Upper lobe of right lung (tissue), 1 donor: ENCODE results near the gene BTBD2. TPM values are rescaled to one million over a fixed set of nuclear protein-coding genes. Genes with fewer than 3 reads are reported as not detected.
A peak's percentile ranks its signal among the peaks of the same experiment; 100 is the strongest.

ENCODE experiments used
- ATAC-seq: fragments of 200-7000 bp; cut with Tn5 transposase; one replicate; pipeline ENCODE4 v1.9.1; 2020; ENCODE audit warnings: mild to moderate bottlenecking, moderate library complexity
- DNase-seq: peaks from one replicate; pipeline ENCODE4 v3.0.0-alpha.2; 2020
- H3K27ac ChIP-seq: fragments of 200-600 bp; one replicate; pipeline ENCODE4 v1.8.0; 2022
- H3K27me3 ChIP-seq: fragments of 200-600 bp; one replicate; pipeline ENCODE4 v1.8.0; 2022; ENCODE audit warnings: mild to moderate bottlenecking
- H3K36me3 ChIP-seq: fragments of 200-600 bp; one replicate; pipeline ENCODE4 v1.8.0; 2022
- H3K4me1 ChIP-seq: fragments of 200-600 bp; one replicate; pipeline ENCODE4 v1.8.0; 2022
- H3K4me3 ChIP-seq: fragments of 200-600 bp; one replicate; pipeline ENCODE4 v1.8.0; 2022; ENCODE audit warnings: mild to moderate bottlenecking
- H3K9me3 ChIP-seq: fragments of 200-600 bp; one replicate; pipeline ENCODE4 v1.8.0; 2022
- intact Hi-C: fragments of 100-400 bp; cut with DNase I; formaldehyde crosslinking; loops from one replicate; pipeline ENCODE4 v1.11.0; 2022
- total RNA-seq: library from RNA; stranded (reverse); fragmentation: NEBNext Ultra II Directional; extraction: Animal tissue kit (Norgen Biotek cat#: 25700); gene quantifications from one replicate; pipeline ENCODE4 v1.2.1, GENCODE V29; 2021
- TF ChIP-seq, protein P1 (sequence below): fragments of 200-600 bp; IDR thresholded peaks from one replicate; pipeline ENCODE4 v1.8.0; 2022; ENCODE audit warnings: antibody characterized with exemption
- donor health status: DM: no; HTN: yes; CAD: no; lungs with severe emphysema.

BTBD2 gene
- total RNA-seq, 1 donor from 2014 or later = 56.5 TPM

DNA sequence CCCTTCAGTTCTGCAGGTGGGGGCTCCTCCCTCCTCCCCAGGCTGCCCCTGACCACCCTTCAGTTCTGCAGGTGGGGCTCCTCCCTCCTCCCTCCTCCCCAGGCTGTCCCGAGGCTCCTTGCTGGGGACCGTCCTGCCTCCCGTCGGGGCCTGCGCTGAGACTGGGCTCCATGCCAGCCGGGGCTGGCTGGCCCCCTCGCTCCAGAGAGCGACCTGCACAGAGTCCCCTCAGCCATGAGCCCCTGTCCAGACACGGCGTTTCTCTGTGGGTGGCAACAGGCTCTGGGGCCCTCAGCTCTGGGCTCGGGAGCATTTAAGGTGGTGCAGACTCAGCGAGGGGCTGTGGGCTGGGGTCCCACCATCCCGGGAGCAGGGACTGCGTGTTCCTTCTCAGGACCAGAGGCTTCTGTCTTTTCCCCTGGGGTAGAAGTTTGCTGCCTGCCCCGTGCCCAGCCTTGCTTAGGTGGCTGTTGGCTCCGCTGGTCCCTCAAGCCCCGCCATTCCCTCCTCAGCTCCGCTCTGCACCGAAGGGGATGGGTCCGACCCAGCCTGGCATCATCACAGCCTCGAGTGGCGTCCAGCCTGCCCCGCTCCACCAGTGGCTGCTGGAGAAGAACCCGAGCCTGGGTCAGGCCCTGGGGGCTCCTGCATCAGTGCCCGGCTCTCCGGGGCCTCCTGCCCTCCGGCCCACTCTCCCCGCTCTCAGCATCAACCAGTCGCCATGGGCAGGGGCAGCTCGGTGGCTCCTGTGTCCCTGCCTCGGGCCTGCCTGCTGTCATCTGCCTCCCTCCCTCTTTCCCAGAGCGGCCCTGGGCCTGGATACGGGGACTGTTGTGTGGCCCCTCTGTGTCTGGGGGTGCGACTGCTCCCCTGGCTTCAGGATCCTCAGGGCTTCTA is 47.0 kb downstream of the BTBD2 start:
- peak; percentile 7 for ATAC-seq
- DNase-seq = no peak
- no peak overlapping the region for H3K27ac ChIP-seq

DNA sequence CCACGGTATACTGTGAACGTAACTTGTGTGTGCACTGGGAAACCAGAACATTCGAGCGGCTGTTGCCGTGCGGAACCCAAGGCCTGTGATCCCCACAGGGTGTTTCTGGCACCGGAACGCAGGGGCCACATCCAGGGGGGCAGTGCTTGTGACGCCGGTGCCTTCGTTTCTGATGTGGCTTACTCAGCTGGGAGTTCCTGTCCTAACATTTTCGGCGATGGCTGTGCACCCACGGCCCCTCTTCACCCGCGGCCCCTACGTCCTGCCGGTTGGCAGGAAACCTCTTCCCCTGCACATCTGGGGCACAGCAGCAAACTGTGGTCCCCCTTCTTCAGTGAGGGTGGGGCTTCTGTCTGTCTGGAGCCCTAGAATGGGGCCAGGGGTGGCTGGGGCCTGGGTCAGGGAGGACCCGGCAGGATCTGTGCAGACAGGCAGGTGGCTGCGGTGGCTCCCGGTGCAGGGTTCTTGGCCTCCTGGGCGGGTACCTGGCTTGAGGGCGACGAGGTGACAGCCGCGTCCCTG is 48.4 kb downstream of the BTBD2 start:
- H3K4me1 ChIP-seq = no peaks in the 10 kb centered on the region
- no peaks in the 10 kb centered on the region for H3K9me3 ChIP-seq
- no peaks in the 10 kb centered on the region for H3K27me3 ChIP-seq
- peaks cover 19% of the 10 kb centered on the region for H3K36me3 ChIP-seq
- ATAC-seq (no peak), DNase-seq (no peak)
- intact Hi-C loops = no loop called here
- H3K4me3 ChIP-seq = no peak overlapping the region
- H3K27ac ChIP-seq = no peak overlapping the region
- TF ChIP-seq, protein P1, sequence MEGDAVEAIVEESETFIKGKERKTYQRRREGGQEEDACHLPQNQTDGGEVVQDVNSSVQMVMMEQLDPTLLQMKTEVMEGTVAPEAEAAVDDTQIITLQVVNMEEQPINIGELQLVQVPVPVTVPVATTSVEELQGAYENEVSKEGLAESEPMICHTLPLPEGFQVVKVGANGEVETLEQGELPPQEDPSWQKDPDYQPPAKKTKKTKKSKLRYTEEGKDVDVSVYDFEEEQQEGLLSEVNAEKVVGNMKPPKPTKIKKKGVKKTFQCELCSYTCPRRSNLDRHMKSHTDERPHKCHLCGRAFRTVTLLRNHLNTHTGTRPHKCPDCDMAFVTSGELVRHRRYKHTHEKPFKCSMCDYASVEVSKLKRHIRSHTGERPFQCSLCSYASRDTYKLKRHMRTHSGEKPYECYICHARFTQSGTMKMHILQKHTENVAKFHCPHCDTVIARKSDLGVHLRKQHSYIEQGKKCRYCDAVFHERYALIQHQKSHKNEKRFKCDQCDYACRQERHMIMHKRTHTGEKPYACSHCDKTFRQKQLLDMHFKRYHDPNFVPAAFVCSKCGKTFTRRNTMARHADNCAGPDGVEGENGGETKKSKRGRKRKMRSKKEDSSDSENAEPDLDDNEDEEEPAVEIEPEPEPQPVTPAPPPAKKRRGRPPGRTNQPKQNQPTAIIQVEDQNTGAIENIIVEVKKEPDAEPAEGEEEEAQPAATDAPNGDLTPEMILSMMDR = no peak

More for the DNA sequence above, 47.0 kb downstream of the BTBD2 start:
- intact Hi-C loops = no loop called here
- TF ChIP-seq, protein P1 = no peak
- Histone ChIP-seq H3K4me1 (no peaks in the 10 kb centered on the region), H3K4me3 (no peak overlapping the region), H3K27me3 (no peaks in the 10 kb centered on the region), H3K9me3 (no peaks in the 10 kb centered on the region), H3K36me3 (peaks cover 19% of the 10 kb centered on the region)

GRCh38 chr19:1962674-1963073 is 52.8 kb downstream of the BTBD2 start:
- DNase-seq = no peak
- TF ChIP-seq, protein P1 = no peak

DNA sequence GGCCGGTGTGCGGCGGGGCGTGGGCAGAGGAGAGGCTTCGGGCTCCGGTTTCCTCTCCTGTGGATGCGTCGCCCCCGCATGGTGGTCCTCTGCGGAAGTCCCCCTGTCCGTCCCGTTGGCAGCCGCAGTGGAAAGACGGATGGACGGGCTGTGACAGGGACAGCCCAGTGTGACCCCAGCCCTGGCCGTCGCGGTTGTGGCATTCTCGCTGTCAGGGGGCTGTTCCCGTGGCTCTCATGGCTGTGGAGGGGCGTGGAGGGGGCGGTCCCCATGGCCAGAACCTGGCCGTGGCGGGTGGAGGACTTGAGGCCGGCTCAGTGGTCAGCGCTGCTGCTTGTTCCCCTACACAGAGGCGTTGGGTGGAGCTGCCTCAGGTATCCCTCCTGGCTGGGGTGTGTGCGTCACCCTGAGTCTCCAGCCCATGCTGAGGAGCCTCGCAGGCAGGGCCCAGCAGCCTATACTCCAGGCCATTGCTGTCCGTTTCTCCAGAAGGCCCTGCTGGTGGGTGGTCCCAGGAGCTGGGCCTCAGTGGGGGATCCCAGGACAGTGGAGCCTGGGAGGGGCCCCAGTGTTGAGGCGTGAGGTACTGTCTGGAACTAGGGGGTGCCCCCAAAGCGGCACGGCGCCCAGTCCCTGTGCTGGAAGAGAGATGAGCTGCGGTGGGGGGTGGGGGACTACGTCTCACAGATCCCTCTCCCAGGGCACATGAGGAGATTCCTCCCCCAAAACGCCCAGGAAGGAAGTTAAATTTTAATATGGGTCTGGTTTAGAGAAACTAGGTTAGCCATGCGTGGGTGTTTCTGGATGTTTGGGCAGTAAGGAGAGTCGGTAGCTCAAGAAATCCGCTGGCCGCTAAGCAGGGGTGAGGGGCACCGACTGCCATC is 54.3 kb downstream of the BTBD2 start:
- Histone ChIP-seq H3K27me3 (no peaks in the 10 kb centered on the region), H3K27ac (no peak overlapping the region), H3K9me3 (no peaks in the 10 kb centered on the region), H3K36me3 (no peaks in the 10 kb centered on the region), H3K4me1 (no peaks in the 10 kb centered on the region), H3K4me3 (no peak overlapping the region)
- ATAC-seq (no peak), DNase-seq (no peak)
- intact Hi-C loops = no loop called here
- TF ChIP-seq, protein P1 = no peak

More at GRCh38 chr19:1962674-1963073, 52.8 kb downstream of the BTBD2 start:
- Histone ChIP-seq H3K4me3 (no peak overlapping the region), H3K9me3 (no peaks in the 10 kb centered on the region), H3K27me3 (no peaks in the 10 kb centered on the region), H3K4me1 (no peaks in the 10 kb centered on the region), H3K36me3 (no peaks in the 10 kb centered on the region), H3K27ac (no peak overlapping the region)
- no peak for ATAC-seq
- intact Hi-C loops = no loop called here

GRCh38 chr19:1959928-1960589 is 55.5 kb downstream of the BTBD2 start:
- Histone ChIP-seq H3K4me1 (no peaks in the 10 kb centered on the region), H3K9me3 (no peaks in the 10 kb centered on the region), H3K27ac (no peak overlapping the region), H3K4me3 (no peak overlapping the region), H3K36me3 (no peaks in the 10 kb centered on the region), H3K27me3 (no peaks in the 10 kb centered on the region)
- intact Hi-C loops = no loop called here
- ATAC-seq (no peak), DNase-seq (no peak)
- TF ChIP-seq, protein P1 = no peak
